VCaP (cell line): ENCODE measurements around the gene SMOC2.

Experiments
- H3K27ac ChIP-seq: fragments of 450-650 bp; 2 replicates; pipeline ENCODE4 v1.5.1; 2017
- TF ChIP-seq, protein P1 (sequence below): fragments of 450-650 bp; conservative IDR thresholded peaks from 2 replicates; pipeline ENCODE4 v1.5.1; 2017; ENCODE audit warnings: mild to moderate bottlenecking, moderate library complexity

SMOC2 gene

GRCh38 chr6:168619560-168620314, 178.8 kb downstream of the SMOC2 start:
- TF ChIP-seq, protein P1, sequence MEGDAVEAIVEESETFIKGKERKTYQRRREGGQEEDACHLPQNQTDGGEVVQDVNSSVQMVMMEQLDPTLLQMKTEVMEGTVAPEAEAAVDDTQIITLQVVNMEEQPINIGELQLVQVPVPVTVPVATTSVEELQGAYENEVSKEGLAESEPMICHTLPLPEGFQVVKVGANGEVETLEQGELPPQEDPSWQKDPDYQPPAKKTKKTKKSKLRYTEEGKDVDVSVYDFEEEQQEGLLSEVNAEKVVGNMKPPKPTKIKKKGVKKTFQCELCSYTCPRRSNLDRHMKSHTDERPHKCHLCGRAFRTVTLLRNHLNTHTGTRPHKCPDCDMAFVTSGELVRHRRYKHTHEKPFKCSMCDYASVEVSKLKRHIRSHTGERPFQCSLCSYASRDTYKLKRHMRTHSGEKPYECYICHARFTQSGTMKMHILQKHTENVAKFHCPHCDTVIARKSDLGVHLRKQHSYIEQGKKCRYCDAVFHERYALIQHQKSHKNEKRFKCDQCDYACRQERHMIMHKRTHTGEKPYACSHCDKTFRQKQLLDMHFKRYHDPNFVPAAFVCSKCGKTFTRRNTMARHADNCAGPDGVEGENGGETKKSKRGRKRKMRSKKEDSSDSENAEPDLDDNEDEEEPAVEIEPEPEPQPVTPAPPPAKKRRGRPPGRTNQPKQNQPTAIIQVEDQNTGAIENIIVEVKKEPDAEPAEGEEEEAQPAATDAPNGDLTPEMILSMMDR = no peak
- peak overlapping the region; percentile 88 for H3K27ac ChIP-seq

GRCh38 chr6:168620578-168620977, 179.6 kb downstream of the SMOC2 start:
- TF ChIP-seq, protein P1 = no peak
- H3K27ac ChIP-seq = peak overlapping the region; percentile 88

DNA sequence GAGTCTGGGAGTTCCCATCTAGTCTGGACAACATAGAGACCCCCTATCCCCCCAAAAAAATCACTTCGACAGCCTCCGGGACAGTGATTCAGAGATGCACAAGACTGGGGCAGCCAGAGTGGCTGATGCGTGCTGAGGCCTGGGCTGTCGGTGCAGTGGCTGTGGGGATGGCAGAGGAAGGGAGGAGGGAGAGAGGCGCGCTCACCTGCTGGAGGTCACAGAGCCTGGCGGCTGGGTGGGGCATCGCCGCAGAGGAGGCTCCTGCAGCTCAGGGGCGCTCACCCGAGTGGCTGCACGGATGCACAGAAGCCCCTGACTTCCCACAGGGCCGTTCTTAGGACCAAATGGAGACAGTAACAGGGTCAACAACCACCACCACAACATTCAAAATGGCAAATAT, 182.8 kb downstream of the SMOC2 start:
- TF ChIP-seq, protein P1 = no peak
- H3K27ac ChIP-seq = 0 out of 2 replicates have a peak overlapping the region, but pooled peaks have one; percentile 3

GRCh38 chr6:168624540-168624939, 183.6 kb downstream of the SMOC2 start:
- TF ChIP-seq, protein P1 = no peak

GRCh38 chr6:168624948-168625347, 184.0 kb downstream of the SMOC2 start:
- H3K27ac ChIP-seq = no peak overlapping the region
- TF ChIP-seq, protein P1 = no peak

More at GRCh38 chr6:168624540-168624939, 183.6 kb downstream of the SMOC2 start:
- H3K27ac ChIP-seq = 0 out of 2 replicates have a peak overlapping the region, but pooled peaks have one; percentile 3

GRCh38 chr6:168625602-168626001, 184.6 kb downstream of the SMOC2 start:
- TF ChIP-seq, protein P1 = no peak

DNA sequence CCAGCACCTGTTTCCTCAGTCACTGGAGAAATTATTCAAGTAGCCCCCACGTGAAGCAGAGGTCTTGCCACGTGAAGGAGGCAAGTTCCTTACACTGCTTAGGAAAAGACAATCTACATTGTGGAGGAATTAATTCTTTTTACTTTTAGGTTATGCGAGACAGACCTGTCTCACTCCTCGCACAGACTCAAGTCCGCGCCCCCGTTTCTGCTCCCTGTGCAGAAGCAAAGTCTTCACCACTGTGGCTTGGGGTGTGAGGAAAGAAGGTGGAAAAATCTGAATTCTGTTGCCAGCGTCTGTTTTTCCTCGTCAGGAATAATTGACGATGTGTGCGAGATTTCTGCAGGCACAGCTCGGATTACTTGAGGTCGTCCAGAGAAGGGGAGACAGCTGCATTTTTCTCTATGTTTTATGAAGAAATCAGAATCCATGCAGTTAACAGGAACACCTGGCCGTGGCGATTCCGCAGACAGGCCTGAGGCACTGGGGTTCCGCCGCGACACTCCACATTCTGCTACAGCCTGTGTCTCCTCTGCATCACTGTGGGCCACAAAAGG, 185.1 kb downstream of the SMOC2 start:
- TF ChIP-seq, protein P1 = no peak
- H3K27ac ChIP-seq = no peak overlapping the region

More at GRCh38 chr6:168625602-168626001, 184.6 kb downstream of the SMOC2 start:
- H3K27ac ChIP-seq = no peak overlapping the region
